ENCODE results near the gene MRPL51.

DNA sequence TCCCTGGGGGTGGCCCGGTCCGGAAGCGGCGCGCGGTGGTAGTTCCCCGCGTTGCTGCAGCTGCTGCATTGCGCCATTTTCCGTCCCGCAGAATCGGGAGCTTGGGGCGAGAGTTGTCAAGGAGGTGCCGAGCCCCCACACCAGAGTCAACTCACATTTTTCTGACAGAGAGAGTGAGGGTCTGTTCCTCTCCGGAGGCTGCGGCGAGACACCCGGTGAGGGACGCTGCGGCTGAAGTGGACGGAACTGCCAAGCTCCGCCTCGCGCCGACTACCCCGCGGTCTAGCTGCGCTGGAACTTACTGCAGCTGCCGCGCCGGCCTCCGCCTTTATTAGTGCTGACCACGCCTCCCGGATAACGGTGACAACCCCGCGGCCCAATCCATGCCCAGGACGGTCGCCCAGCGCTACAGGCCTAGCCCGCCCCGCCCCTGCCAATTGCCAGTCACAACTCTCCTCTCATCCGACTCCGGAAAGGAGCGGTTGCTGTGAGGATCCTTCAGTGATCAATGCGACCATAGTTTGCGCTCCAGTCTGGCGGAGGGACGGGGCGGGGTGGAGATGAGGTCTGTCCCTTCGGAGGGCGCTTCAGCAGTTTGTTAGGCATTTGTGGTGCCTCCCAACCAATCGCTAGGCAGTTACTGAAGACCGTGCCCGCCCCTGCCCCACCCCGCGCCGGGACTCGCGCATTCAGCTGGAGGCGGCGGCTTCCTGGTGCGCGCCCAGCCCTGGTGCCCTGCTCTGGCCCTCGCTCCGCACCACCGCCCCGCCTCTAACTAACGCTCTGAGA, 22.5 kb downstream of the MRPL51 start, which contains the start of gene VAMP1:
- TF ChIP-seq CTCF (IDR thresholded peaks at IDR 0.05; ENCODE audit: control extremely low read depth in 1 of 3, insufficient read depth in 1 of 3, low read depth in 1 of 3, low read length in 3 of 3) (no peak), YY1 (IDR thresholded peaks at IDR 0.05; ENCODE audit: low read depth, low read length) (0 out of 2 replicates have a peak, but pooled peaks have one; percentile 20), MAX (IDR thresholded peaks at IDR 0.05) (no peak; the same call in 1 of the 2 replicates), JUND (IDR thresholded peaks at IDR 0.05; ENCODE audit: low read length) (no peak)

Measured in H1 (cell line).